Ammon's horn (tissue), 1 donor: ENCODE measurements around the gene GPR35.
"Not testable (repeated sequence)": the region's sequence is repeated elsewhere in the genome, so short reads cannot be mapped to it uniquely, and the experiment has no call there.

Experiments used
- DNase-seq: peaks from one replicate; pipeline ENCODE4 v3.0.0-alpha.2; 2016; ENCODE audit warnings: low spot score

GPR35 gene

GRCh38 chr2:240662681-240663080, 37.4 kb downstream of the GPR35 start:
- no peak for DNase-seq

DNA sequence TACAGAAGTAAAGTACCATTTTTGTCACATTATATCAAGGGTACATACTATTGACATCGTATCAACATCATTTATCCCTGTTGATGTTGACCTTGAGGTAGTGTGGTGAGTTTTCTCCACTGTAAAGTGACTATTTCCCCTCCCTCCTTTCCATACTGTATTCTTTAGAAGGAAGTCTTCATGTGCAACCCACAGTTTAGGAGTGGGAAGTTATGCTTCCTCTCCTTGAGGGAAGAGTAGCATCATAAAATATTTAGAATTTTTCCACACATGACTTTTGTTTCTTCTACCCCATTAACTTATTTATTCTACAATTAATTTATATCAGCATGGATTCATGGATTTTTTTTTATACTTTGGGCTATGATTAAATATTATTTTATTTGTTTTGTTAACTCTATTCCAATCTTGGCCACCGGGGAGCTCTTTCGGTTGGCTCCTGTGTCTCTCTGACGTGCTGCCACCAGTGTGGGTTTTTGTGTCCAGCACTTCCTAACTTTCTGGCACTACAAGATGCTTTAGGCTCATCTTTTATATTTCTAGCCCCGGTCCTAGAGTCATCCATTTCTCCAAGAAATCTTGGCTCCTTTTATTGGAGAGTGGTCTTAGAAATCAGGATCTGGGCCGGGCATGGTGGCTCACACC, 38.4 kb downstream of the GPR35 start:
- no peak for DNase-seq

GRCh38 chr2:240664622-240665021, 39.3 kb downstream of the GPR35 start:
- DNase-seq, result no peak

DNA sequence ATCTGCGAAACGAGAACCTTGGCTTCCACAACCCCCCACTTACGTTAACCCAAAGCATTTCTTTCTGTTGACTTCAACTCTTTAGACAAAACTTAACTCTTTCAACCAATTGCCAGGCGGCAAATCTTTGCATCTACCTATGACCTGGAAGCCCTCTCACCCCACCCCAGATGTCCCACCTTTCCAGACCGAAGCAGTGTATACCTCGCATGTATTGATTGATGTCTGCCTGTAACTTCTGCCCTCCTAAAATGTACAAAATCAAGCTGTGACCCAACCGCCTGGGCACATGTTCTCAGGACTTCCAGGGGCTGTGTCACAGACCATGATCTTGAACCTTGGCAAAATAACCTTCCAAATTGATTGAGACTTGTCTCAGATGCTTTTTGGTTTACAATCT, 45.1 kb downstream of the GPR35 start:
- no peak for DNase-seq

DNA sequence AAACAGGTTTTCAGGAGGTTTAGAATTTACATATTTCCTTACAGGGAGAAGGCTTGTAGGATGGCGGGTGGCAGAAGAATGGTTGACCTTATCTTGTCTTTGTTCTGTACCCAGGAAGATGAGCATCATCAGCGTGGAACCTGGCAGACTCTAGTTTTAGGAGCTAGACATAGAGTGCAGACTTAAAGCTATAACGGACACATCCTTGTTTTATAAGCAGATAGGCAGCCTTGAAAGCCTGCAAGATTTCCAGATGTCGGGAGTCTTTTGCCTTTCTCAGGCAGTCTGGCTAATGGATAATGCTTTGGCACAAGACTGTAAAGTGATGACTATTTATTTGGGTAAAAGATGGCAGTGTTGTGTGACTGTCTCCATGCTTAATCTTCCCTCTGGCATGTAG, 45.7 kb downstream of the GPR35 start:
- no peak for DNase-seq

DNA sequence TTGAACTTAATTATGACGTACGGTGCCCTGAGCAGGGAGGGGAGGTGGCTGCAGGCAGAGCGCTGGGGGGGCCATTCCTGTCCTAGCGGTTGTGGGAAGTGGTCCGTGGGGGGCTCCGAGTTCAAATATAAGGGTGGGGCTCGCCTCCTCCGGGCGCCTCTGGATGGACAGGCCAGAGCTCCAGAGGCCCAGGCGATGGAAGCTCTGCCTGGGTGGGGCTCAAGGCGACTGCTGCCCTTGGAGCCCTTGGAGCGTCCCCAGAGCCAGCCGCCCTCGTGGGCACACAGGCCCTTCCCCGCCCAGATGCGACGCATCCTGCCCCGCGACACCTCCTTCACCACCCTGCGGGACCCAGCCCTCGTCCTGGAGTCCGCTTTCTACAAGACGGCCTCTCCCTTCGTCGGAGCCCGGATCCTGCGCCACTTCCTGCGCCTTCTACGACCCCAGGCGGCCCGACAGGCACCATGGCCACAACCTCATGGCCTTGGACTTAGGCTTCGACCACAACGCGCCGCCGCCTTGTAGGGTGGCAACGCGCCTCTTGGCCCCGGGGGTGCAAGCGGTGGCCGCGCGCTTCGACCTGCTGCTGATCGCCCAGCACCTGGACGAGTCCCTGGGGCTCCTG, 46.9 kb downstream of the GPR35 start:
- DNase-seq, result no peak

- DNase-seq, result no peak
Measured at GRCh38 chr2:240672701-240673190, 47.5 kb downstream of the GPR35 start.

GRCh38 chr2:240674461-240675184, 49.3 kb downstream of the GPR35 start:
- DNase-seq, result not testable (repeated sequence)

DNA sequence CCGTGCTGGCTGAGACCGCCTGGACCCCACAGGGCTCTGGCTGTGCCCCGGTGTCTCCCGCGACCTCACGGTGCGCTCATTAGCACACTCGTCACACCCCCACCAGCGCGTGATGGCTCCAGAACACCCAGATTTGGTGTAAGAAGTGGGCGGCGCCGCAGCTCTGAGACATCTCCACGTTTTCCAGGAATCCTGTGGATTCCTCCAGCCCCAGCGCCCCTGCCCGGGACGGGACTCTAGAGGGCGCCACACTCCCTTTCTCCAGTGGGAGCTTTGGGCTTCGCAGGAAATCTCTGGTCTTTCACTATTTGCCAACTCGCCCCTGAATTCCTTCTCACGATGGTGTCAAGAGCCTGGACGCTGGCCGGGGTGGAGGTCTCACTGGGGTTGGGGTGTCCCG, 50.1 kb downstream of the GPR35 start:
- not testable (repeated sequence) for DNase-seq

GRCh38 chr2:240678043-240678442, 52.8 kb downstream of the GPR35 start:
- DNase-seq, result not testable (repeated sequence)

GRCh38 chr2:240678909-240679308, 53.6 kb downstream of the GPR35 start:
- not testable (repeated sequence) for DNase-seq

DNA sequence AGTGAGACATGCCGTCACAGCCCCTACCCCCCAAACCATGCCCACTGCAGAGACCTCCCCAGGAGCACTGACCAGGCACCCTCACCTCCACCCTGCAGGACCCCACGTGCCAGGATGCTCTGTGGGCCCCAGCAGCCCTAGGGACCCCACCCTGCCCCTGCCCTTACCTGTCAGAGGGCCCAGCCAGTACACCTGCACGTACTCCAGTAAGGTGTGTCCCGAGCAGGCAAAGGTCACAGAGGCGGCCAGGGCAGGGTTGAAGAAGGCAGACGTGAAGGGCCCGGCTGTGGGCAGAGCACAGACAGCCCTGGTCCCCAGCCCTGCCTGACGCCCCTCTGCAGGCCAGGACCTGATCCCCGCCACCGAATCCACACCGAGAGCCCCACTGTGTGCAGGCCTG, 54.9 kb downstream of the GPR35 start:
- DNase-seq, result not testable (repeated sequence)
